Hypothalamus (tissue), 51 donors: Measurements from ENCODE around the gene ANKRD7.

Experiments
- DNase-seq, 51 donors: peaks; one replicate each; lab custom pipeline; 2025; lab: John Stamatoyannopoulos, UW

ANKRD7 gene

GRCh38 chr7:118224521-118224920 is at the start of gene ANKRD7:
Gene ANKRD7 (plus strand): TSS chr7:118224704. CDS start chr7:118224831, 127 bp downstream.
- DNase-seq, result no peak

GRCh38 chr7:118175740-118176139 is 48.8 kb upstream of the ANKRD7 start:
- no peak for DNase-seq

- DNase-seq, result no peak
Observed at GRCh38 chr7:118179191-118179590, 45.3 kb upstream of the ANKRD7 start.

- peak in 1 of 51 donors; percentile 20 for DNase-seq
Observed at GRCh38 chr7:118182593-118183427, 41.7 kb upstream of the ANKRD7 start.

GRCh38 chr7:118183428-118183785 is 41.1 kb upstream of the ANKRD7 start:
- no peak for DNase-seq

- DNase-seq, result peak; percentile 56 to 97 (median 91)
Observed at GRCh38 chr7:118183786-118184564, 40.5 kb upstream of the ANKRD7 start, which contains the start of gene LSM8. Gene LSM8 (plus strand): TSS chr7:118184164. CDS start chr7:118184224, 60 bp downstream.

GRCh38 chr7:118184565-118184940 is 40.0 kb upstream of the ANKRD7 start:
- no peak for DNase-seq

- no peak for DNase-seq
Observed at GRCh38 chr7:118185163-118185860, 39.2 kb upstream of the ANKRD7 start.

GRCh38 chr7:118186501-118186900 is 38.0 kb upstream of the ANKRD7 start:
- no peak for DNase-seq

GRCh38 chr7:118194571-118194970 is 29.9 kb upstream of the ANKRD7 start:
- no peak for DNase-seq

- peak in 15 of 51 donors; percentile 0 to 47 (median 12) for DNase-seq
Observed at GRCh38 chr7:118195837-118196474, 28.5 kb upstream of the ANKRD7 start.

GRCh38 chr7:118202061-118202460 is 22.4 kb upstream of the ANKRD7 start:
- no peak for DNase-seq

- DNase-seq, result peak; percentile 10 to 85 (median 57)
Observed at GRCh38 chr7:118214051-118214832, 10.3 kb upstream of the ANKRD7 start.

- no peak for DNase-seq
Observed at GRCh38 chr7:118214833-118215182, 9.7 kb upstream of the ANKRD7 start.

GRCh38 chr7:118217210-118217619 is 7.3 kb upstream of the ANKRD7 start:
- no peak for DNase-seq

- DNase-seq, result no peak
Observed at GRCh38 chr7:118218413-118219156, 5.9 kb upstream of the ANKRD7 start.

GRCh38 chr7:118219157-118219512 is 5.4 kb upstream of the ANKRD7 start:
- no peak for DNase-seq

- no peak for DNase-seq
Observed at GRCh38 chr7:118220583-118220982, 3.9 kb upstream of the ANKRD7 start.

GRCh38 chr7:118222591-118222990 is 1.9 kb upstream of the ANKRD7 start:
- no peak for DNase-seq
